VCaP (cell line): Measurements from ENCODE around the gene MEF2C.

ENCODE experiments used
- H3K27ac ChIP-seq: fragments of 450-650 bp; 2 replicates; pipeline ENCODE4 v1.5.1; 2017
- CTCF ChIP-seq: fragments of 450-650 bp; conservative IDR thresholded peaks from 2 replicates; pipeline ENCODE4 v1.5.1; 2017; ENCODE audit warnings: mild to moderate bottlenecking, moderate library complexity

Gene MEF2C

GRCh38 chr5:88679638-88680037 is 203.3 kb downstream of the MEF2C start:
- TF ChIP-seq CTCF, result no peak

GRCh38 chr5:88678770-88679381 is 204.1 kb downstream of the MEF2C start:
- TF ChIP-seq CTCF, result no peak
- H3K27ac ChIP-seq, result no peak overlapping the region

More at GRCh38 chr5:88679638-88680037, 203.3 kb downstream of the MEF2C start:
- H3K27ac ChIP-seq, result no peak overlapping the region

GRCh38 chr5:88677943-88678769 is 204.8 kb downstream of the MEF2C start:
- H3K27ac ChIP-seq, result no peak overlapping the region
- TF ChIP-seq CTCF, result no peak

- no peak overlapping the region for H3K27ac ChIP-seq
- no peak for TF ChIP-seq CTCF
Measured at GRCh38 chr5:88677376-88677895, 205.5 kb downstream of the MEF2C start.

GRCh38 chr5:88676637-88677375 is 206.2 kb downstream of the MEF2C start:
- no peak for TF ChIP-seq CTCF
- H3K27ac ChIP-seq, result no peak overlapping the region

GRCh38 chr5:88675708-88676636 is 207.0 kb downstream of the MEF2C start:
- no peak for TF ChIP-seq CTCF
- H3K27ac ChIP-seq, result no peak overlapping the region
